ENCODE data around the gene CCL11. TPM values are rescaled to one million over a fixed set of nuclear protein-coding genes. Genes with fewer than 3 reads are reported as not detected.

CCL11 gene
- total and polyA plus RNA-seq, 2 of the 13 experiments (the other 11 are each of a cell fraction or from before 2014, with no cell fraction given): not detected

- no peak overlapping the region for H2AFZ ChIP-seq (ENCODE audit: low read length)
- intact Hi-C loops (cut with micrococcal nuclease; ENCODE audit: unreplicated experiment) (no loop called here), in situ Hi-C loops (cut with HindIII; ENCODE audit: extremely low pct_ligation_motif_present, low pct_unique_long_range_greater_than_20kb) (no loop called here)
- ChIA-PET CTCF (ENCODE audit: low intra/inter-chr PET ratio, low total read pairs) (interaction anchor here (1.1 kb wide), 1 partner anchor 107 kb away, joined by 4 read pairs; no protein-coding TSS in a partner anchor), POLR2A (no interaction called here)
- no peak for DNase-seq (ENCODE audit: low spot score)
- H3K4me2 ChIP-seq (ENCODE audit: low read depth, low read length): no peak overlapping the region
- no TSS peak for BruUV-seq (replicated peaks)
- no peaks in the 10 kb centered on the region for H4K20me1 ChIP-seq (ENCODE audit: insufficient read depth, low read length)
- no peak overlapping the region for H3K4me3 ChIP-seq (replicated peaks in 1 of 3; ENCODE audit: insufficient read depth in 1 of 3, low read depth in 2 of 3, low read length in 3 of 3)
- H3K9ac ChIP-seq (ENCODE audit: insufficient read depth, low read depth, low read length): no peak overlapping the region
- H3K9me3 ChIP-seq (ENCODE audit: low read length): no peaks in the 10 kb centered on the region
- H3K4me1 ChIP-seq (ENCODE audit: insufficient read depth, low read length): no peaks in the 10 kb centered on the region
- H3K36me3 ChIP-seq (replicated peaks in 1 of 2; ENCODE audit: control insufficient read depth in 1 of 2, insufficient read depth in 2 of 2, low read length in 2 of 2): no peaks in the 10 kb centered on the region
- H3K27me3 ChIP-seq (ENCODE audit: control insufficient read depth in 1 of 2, insufficient read depth in 2 of 2, low read length in 2 of 2): no peaks in the 10 kb centered on the region
- FAIRE-seq: no peak
- no peak for ATAC-seq
- no peaks in the 10 kb centered on the region for H3K79me2 ChIP-seq (ENCODE audit: insufficient read depth, low read length)
- WGBS (ENCODE audit: low lambda C conversion rate): 55% methylated on average over 1 of the region's 3 CpGs
- TF ChIP-seq, protein P1, sequence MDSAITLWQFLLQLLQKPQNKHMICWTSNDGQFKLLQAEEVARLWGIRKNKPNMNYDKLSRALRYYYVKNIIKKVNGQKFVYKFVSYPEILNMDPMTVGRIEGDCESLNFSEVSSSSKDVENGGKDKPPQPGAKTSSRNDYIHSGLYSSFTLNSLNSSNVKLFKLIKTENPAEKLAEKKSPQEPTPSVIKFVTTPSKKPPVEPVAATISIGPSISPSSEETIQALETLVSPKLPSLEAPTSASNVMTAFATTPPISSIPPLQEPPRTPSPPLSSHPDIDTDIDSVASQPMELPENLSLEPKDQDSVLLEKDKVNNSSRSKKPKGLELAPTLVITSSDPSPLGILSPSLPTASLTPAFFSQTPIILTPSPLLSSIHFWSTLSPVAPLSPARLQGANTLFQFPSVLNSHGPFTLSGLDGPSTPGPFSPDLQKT (CRISPR knock-in tag; IDR thresholded peaks at IDR 0.05; ENCODE audit: borderline replicate concordance): no peak
- TF ChIP-seq FOSL1 (CRISPR knock-in tag; IDR thresholded peaks at IDR 0.05; ENCODE audit: borderline replicate concordance): no peak
- no peak for TF ChIP-seq TAF1 (CRISPR knock-in tag; IDR thresholded peaks at IDR 0.05)
- TF ChIP-seq, protein P2, sequence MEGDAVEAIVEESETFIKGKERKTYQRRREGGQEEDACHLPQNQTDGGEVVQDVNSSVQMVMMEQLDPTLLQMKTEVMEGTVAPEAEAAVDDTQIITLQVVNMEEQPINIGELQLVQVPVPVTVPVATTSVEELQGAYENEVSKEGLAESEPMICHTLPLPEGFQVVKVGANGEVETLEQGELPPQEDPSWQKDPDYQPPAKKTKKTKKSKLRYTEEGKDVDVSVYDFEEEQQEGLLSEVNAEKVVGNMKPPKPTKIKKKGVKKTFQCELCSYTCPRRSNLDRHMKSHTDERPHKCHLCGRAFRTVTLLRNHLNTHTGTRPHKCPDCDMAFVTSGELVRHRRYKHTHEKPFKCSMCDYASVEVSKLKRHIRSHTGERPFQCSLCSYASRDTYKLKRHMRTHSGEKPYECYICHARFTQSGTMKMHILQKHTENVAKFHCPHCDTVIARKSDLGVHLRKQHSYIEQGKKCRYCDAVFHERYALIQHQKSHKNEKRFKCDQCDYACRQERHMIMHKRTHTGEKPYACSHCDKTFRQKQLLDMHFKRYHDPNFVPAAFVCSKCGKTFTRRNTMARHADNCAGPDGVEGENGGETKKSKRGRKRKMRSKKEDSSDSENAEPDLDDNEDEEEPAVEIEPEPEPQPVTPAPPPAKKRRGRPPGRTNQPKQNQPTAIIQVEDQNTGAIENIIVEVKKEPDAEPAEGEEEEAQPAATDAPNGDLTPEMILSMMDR (CRISPR knock-in tag; IDR thresholded peaks at IDR 0.05): peak; percentile 38
- no peak for TF ChIP-seq ZNF318 (CRISPR knock-in tag; IDR thresholded peaks at IDR 0.05)
- no peak for TF ChIP-seq HNRNPL (IDR thresholded peaks at IDR 0.05; ENCODE audit: low read depth, low read length)
- TF ChIP-seq STAG1 (CRISPR knock-in tag; IDR thresholded peaks at IDR 0.05): 0 out of 2 replicates have a peak, but pooled peaks have one; percentile 7
- TF ChIP-seq HOXA3 (CRISPR knock-in tag; IDR thresholded peaks at IDR 0.05): no peak
- H3K27ac ChIP-seq (ENCODE audit: extremely low read length, insufficient read depth, low read length): no peak overlapping the region
Measured at GRCh38 chr17:34306466-34306865, 20.9 kb downstream of the CCL11 start.
